Colonic mucosa (tissue), 4 donors: Measurements from ENCODE around the gene MCTP1. TPM values are rescaled to one million over a fixed set of nuclear protein-coding genes. Genes with fewer than 3 reads are reported as not detected.

Source experiments
- DNase-seq: peaks from one replicate; pipeline ENCODE4 v3.0.0-alpha.2; 2020
- H3K27ac ChIP-seq: fragments of 200-600 bp; one replicate; pipeline ENCODE4 v1.8.0; 2021
- H3K27me3 ChIP-seq: fragments of 200-600 bp; one replicate; pipeline ENCODE4 v1.8.0; 2021
- H3K36me3 ChIP-seq: fragments of 200-600 bp; one replicate; pipeline ENCODE4 v1.8.0; 2021
- H3K4me1 ChIP-seq: fragments of 200-600 bp; one replicate; pipeline ENCODE4 v1.8.0; 2021; ENCODE audit warnings: mild to moderate bottlenecking
- H3K4me3 ChIP-seq: fragments of 200-600 bp; one replicate; pipeline ENCODE4 v1.8.0; 2021
- H3K9ac ChIP-seq, 2 donors: one replicate each; pipeline ENCODE4 v1.7.0; 2013; ENCODE audit warnings: control low read depth in 2 of 2, low read depth in 2 of 2, low read length in 2 of 2
- H3K9me3 ChIP-seq: fragments of 200-600 bp; one replicate; pipeline ENCODE4 v1.8.0; 2021
- CTCF ChIP-seq: fragments of 200-600 bp; IDR thresholded peaks from one replicate; pipeline ENCODE4 v1.8.0; 2022; ENCODE audit warnings: antibody characterized with exemption, mild to moderate bottlenecking
- intact Hi-C: fragments of 100-400 bp; cut with DNase I; formaldehyde crosslinking; loops from one replicate; pipeline ENCODE4 v1.14.1; 2022
- total RNA-seq, 2 donors: library from RNA; stranded (reverse); fragmentation: NEBNext Ultra II Directional in 1 of 2; extraction: Animal tissue kit (Norgen Biotek cat#: 25700) in 1 of 2; gene quantifications; one replicate each; pipeline ENCODE4 v1.2.1, GENCODE V29; 2021
- donor health status: healthy.
- donor health status: DM: no; HTN: no; CAD: no.
- donor health status: DM: no; HTN: no; CAD: no.

Gene MCTP1
- total RNA-seq, 2 donors from 2014 or later, result 2.8 to 10.3 TPM

GRCh38 chr5:94711785-94712184 is 573.1 kb downstream of the MCTP1 start:
- Histone ChIP-seq H3K9me3 (no peaks in the 10 kb centered on the region), H3K27ac (no peak overlapping the region), H3K27me3 (no peaks in the 10 kb centered on the region), H3K9ac (no peak overlapping the region), H3K4me3 (no peak overlapping the region), H3K4me1 (no peaks in the 10 kb centered on the region), H3K36me3 (no peaks in the 10 kb centered on the region)
- no peak for TF ChIP-seq CTCF
- intact Hi-C loops, result no loop called here
- DNase-seq, result no peak

GRCh38 chr5:94709277-94709676 is 575.6 kb downstream of the MCTP1 start:
- Histone ChIP-seq H3K36me3 (no peaks in the 10 kb centered on the region), H3K27me3 (no peaks in the 10 kb centered on the region), H3K4me3 (no peak overlapping the region), H3K9ac (no peak overlapping the region), H3K9me3 (no peaks in the 10 kb centered on the region), H3K27ac (no peak overlapping the region), H3K4me1 (no peaks in the 10 kb centered on the region)
- no peak for DNase-seq
- intact Hi-C loops, result no loop called here
- no peak for TF ChIP-seq CTCF

- Histone ChIP-seq H3K4me1 (no peaks in the 10 kb centered on the region), H3K36me3 (no peaks in the 10 kb centered on the region), H3K9me3 (no peaks in the 10 kb centered on the region), H3K4me3 (no peak overlapping the region), H3K27me3 (no peaks in the 10 kb centered on the region), H3K27ac (no peak overlapping the region), H3K9ac (no peak overlapping the region)
- DNase-seq, result no peak
- intact Hi-C loops, result no loop called here
- TF ChIP-seq CTCF, result no peak
These were observed 577.5 kb downstream of the MCTP1 start for GRCh38 chr5:94707359-94707758.

GRCh38 chr5:94705427-94705826 is 579.5 kb downstream of the MCTP1 start:
- Histone ChIP-seq H3K36me3 (no peaks in the 10 kb centered on the region), H3K27ac (no peak overlapping the region), H3K4me1 (no peaks in the 10 kb centered on the region), H3K27me3 (no peaks in the 10 kb centered on the region), H3K4me3 (no peak overlapping the region), H3K9ac (no peak overlapping the region), H3K9me3 (no peaks in the 10 kb centered on the region)
- no peak for TF ChIP-seq CTCF
- intact Hi-C loops, result no loop called here
- DNase-seq, result no peak

GRCh38 chr5:94702729-94703128 is 582.2 kb downstream of the MCTP1 start:
- Histone ChIP-seq H3K9me3 (no peaks in the 10 kb centered on the region), H3K27ac (no peak overlapping the region), H3K27me3 (no peaks in the 10 kb centered on the region), H3K4me3 (no peak overlapping the region), H3K9ac (no peak overlapping the region), H3K36me3 (no peaks in the 10 kb centered on the region), H3K4me1 (no peaks in the 10 kb centered on the region)
- no peak for DNase-seq
- TF ChIP-seq CTCF, result no peak
- intact Hi-C loops, result no loop called here

GRCh38 chr5:94700592-94700991 is 584.3 kb downstream of the MCTP1 start:
- intact Hi-C loops, result no loop called here
- Histone ChIP-seq H3K27ac (no peak overlapping the region), H3K9me3 (no peaks in the 10 kb centered on the region), H3K4me3 (no peak overlapping the region), H3K36me3 (no peaks in the 10 kb centered on the region), H3K9ac (no peak overlapping the region), H3K27me3 (no peaks in the 10 kb centered on the region), H3K4me1 (no peaks in the 10 kb centered on the region)
- DNase-seq, result no peak
- TF ChIP-seq CTCF, result no peak
